Transverse colon (tissue), 4 donors: Measurements from ENCODE around the gene POU2F3.

Experiments
- CTCF ChIP-seq, 5 experiments: fragments of 200-600 bp in 3 of 5; fragments of 450-650 bp in 2 of 5; sonication (generic) in 3 of 5; IDR thresholded peaks; 1 replicate in 2 of 5; 2 replicates in 3 of 5; pipeline ENCODE4 v1.5.1; 2016 to 2017; ENCODE audit warnings: antibody characterized with exemption in 5 of 5, inconsistent platforms in 3 of 5, mild to moderate bottlenecking in 2 of 5, moderate library complexity in 1 of 5
- POLR2A ChIP-seq: fragments of 450-650 bp; IDR thresholded peaks from one replicate; pipeline ENCODE4 v1.6.1; 2016; ENCODE audit warnings: antibody characterized with exemption, mild to moderate bottlenecking, moderate library complexity
- POLR2AphosphoS5 ChIP-seq, 3 donors: sonication (generic); formaldehyde crosslinking; IDR thresholded peaks; one replicate each; pipeline ENCODE4 v1.6.1; 2016; ENCODE audit warnings: antibody characterized with exemption in 3 of 3

GRCh38 chr11:120255519-120255866, 15.6 kb downstream of the POU2F3 start:
- TF ChIP-seq POLR2A, result no peak
- no peak for TF ChIP-seq CTCF (IDR thresholded peaks at IDR 0.05)
- no peak for TF ChIP-seq POLR2AphosphoS5 (IDR thresholded peaks at IDR 0.05)
